HepG2 (cell line): Measurements from ENCODE around the gene C9orf78. TPM values are rescaled to one million over a fixed set of nuclear protein-coding genes. Genes with fewer than 3 reads are reported as not detected.

Source experiments
- AKAP8 ChIP-seq: sonication (generic); formaldehyde crosslinking; IDR thresholded peaks from 2 replicates; pipeline ENCODE4 v1.5.1; 2020; ENCODE audit warnings: mild to moderate bottlenecking, missing genetic modification reagents
- EHMT2 ChIP-seq: fragments of 200-600 bp; sonication (generic); IDR thresholded peaks from 2 replicates; pipeline ENCODE4 v1.7.0; 2017; ENCODE audit warnings: antibody characterized with exemption, low read depth, low read length, borderline replicate concordance
- FOXP4 ChIP-seq: sonication (generic); formaldehyde crosslinking; IDR thresholded peaks from 2 replicates; pipeline ENCODE4 v1.4.0; 2020; ENCODE audit warnings: missing genetic modification reagents
- RFXANK ChIP-seq: IDR thresholded peaks from 2 replicates; pipeline ENCODE4 v1.6.1; 2016
- TBX2 ChIP-seq: sonication (generic); formaldehyde crosslinking; IDR thresholded peaks from 2 replicates; pipeline ENCODE4 v1.5.0; 2020; ENCODE audit warnings: missing genetic modification reagents, mild to moderate bottlenecking, borderline replicate concordance
- ZFP82 ChIP-seq: sonication (generic); formaldehyde crosslinking; IDR thresholded peaks from 2 replicates; pipeline ENCODE4 v1.5.1; 2020; ENCODE audit warnings: mild to moderate bottlenecking, missing genetic modification reagents, borderline replicate concordance
- ZFX ChIP-seq: sonication (generic); formaldehyde crosslinking; IDR thresholded peaks from 2 replicates; pipeline ENCODE4 v1.4.0; 2020; ENCODE audit warnings: mild to moderate bottlenecking, low read depth, missing genetic modification reagents, moderate library complexity
- ZNF281 ChIP-seq: sonication (generic); formaldehyde crosslinking; IDR thresholded peaks from 2 replicates; pipeline ENCODE4 v1.4.0; 2020; ENCODE audit warnings: missing genetic modification reagents, borderline replicate concordance
- ZNF383 ChIP-seq: sonication (generic); formaldehyde crosslinking; IDR thresholded peaks from 2 replicates; pipeline ENCODE4 v1.4.0; 2020; ENCODE audit warnings: missing genetic modification reagents, mild to moderate bottlenecking, borderline replicate concordance
- ZNF879 ChIP-seq: sonication (generic); formaldehyde crosslinking; IDR thresholded peaks from 2 replicates; pipeline ENCODE4 v1.8.1; 2023; ENCODE audit warnings: missing genetic modification reagents
- ZNF891 ChIP-seq: sonication (generic); formaldehyde crosslinking; IDR thresholded peaks from 2 replicates; pipeline ENCODE4 v1.5.0; 2020; ENCODE audit warnings: mild to moderate bottlenecking, missing genetic modification reagents
- polyA plus RNA-seq, 8 experiments: library from polyadenylated mRNA; depleted of rRNA in 3 of 8; stranded (reverse) in 7 of 8; unstranded in 1 of 8; fragments of >200 nt; fragmentation: Illumina TruSeq in 4 of 8; extraction: Trizol in 4 of 8; gene quantifications; 2 replicates each; pipeline versions ENCODE4 v1.2.1 to v1.2.3, GENCODE V29; 2011 to 2016; ENCODE audit warnings: low read depth in 4 of 8, missing spikeins in 1 of 8, mixed read lengths in 1 of 8; ENCODE audit not compliant: insufficient read depth in 1 of 8
- total RNA-seq, 5 experiments: library from RNA; depleted of rRNA; stranded (reverse); fragments of >200 nt; fragmentation: Illumina TruSeq; extraction: Trizol; gene quantifications; 2 replicates each; pipeline ENCODE4 v1.2.3, GENCODE V29; 2016; ENCODE audit warnings: low read depth in 1 of 5
- TF ChIP-seq, protein P1 (sequence below), 2 experiments: IDR thresholded peaks; 2 replicates each; pipeline ENCODE4 v1.6.1; 2011 to 2012; ENCODE audit warnings: low read length in 2 of 2, borderline replicate concordance in 1 of 2, low read depth in 1 of 2, mild to moderate bottlenecking in 1 of 2, moderate library complexity in 1 of 2
- TF ChIP-seq, protein P2 (sequence below): sonication (generic); formaldehyde crosslinking; IDR thresholded peaks from 2 replicates; pipeline ENCODE4 v1.5.0; 2020; ENCODE audit warnings: missing genetic modification reagents, mild to moderate bottlenecking, borderline replicate concordance
- TF ChIP-seq, protein P3 (sequence below): sonication (generic); formaldehyde crosslinking; IDR thresholded peaks from 2 replicates; pipeline ENCODE4 v1.4.0; 2020; ENCODE audit warnings: low read depth, mild to moderate bottlenecking, missing genetic modification reagents
- TF ChIP-seq, protein P4 (sequence below): sonication (generic); formaldehyde crosslinking; IDR thresholded peaks from 2 replicates; pipeline ENCODE4 v1.8.1; 2023; ENCODE audit warnings: missing genetic modification reagents, inconsistent platforms, borderline replicate concordance

C9orf78 gene
- total and polyA plus RNA-seq, 2 of the 13 experiments (the other 11 are each of a cell fraction or from before 2014, with no cell fraction given) = 18.4 to 35.5 TPM

- TF ChIP-seq, protein P1, sequence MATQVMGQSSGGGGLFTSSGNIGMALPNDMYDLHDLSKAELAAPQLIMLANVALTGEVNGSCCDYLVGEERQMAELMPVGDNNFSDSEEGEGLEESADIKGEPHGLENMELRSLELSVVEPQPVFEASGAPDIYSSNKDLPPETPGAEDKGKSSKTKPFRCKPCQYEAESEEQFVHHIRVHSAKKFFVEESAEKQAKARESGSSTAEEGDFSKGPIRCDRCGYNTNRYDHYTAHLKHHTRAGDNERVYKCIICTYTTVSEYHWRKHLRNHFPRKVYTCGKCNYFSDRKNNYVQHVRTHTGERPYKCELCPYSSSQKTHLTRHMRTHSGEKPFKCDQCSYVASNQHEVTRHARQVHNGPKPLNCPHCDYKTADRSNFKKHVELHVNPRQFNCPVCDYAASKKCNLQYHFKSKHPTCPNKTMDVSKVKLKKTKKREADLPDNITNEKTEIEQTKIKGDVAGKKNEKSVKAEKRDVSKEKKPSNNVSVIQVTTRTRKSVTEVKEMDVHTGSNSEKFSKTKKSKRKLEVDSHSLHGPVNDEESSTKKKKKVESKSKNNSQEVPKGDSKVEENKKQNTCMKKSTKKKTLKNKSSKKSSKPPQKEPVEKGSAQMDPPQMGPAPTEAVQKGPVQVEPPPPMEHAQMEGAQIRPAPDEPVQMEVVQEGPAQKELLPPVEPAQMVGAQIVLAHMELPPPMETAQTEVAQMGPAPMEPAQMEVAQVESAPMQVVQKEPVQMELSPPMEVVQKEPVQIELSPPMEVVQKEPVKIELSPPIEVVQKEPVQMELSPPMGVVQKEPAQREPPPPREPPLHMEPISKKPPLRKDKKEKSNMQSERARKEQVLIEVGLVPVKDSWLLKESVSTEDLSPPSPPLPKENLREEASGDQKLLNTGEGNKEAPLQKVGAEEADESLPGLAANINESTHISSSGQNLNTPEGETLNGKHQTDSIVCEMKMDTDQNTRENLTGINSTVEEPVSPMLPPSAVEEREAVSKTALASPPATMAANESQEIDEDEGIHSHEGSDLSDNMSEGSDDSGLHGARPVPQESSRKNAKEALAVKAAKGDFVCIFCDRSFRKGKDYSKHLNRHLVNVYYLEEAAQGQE (IDR thresholded peaks at IDR 0.05; ENCODE audit: borderline replicate concordance in 1 of 2, low read depth in 1 of 2, low read length in 2 of 2) = no peak
- TF ChIP-seq ZNF383 (CRISPR knock-in tag) = no peak
- peak; percentile 70; the same call in 1 of the 2 replicates for TF ChIP-seq ZNF891
- TF ChIP-seq RFXANK = no peak
- TF ChIP-seq, protein P2, sequence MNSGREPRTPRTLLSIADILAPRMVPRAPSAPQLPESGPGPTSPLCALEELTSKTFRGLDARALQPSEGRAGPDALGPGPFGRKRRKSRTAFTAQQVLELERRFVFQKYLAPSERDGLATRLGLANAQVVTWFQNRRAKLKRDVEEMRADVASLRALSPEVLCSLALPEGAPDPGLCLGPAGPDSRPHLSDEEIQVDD (CRISPR knock-in tag) = no peak
- TF ChIP-seq ZFP82 (CRISPR knock-in tag) = no peak; the same call in 1 of the 2 replicates
- TF ChIP-seq AKAP8 (CRISPR knock-in tag) = no peak
- TF ChIP-seq EHMT2 = no peak
- TF ChIP-seq, protein P3, sequence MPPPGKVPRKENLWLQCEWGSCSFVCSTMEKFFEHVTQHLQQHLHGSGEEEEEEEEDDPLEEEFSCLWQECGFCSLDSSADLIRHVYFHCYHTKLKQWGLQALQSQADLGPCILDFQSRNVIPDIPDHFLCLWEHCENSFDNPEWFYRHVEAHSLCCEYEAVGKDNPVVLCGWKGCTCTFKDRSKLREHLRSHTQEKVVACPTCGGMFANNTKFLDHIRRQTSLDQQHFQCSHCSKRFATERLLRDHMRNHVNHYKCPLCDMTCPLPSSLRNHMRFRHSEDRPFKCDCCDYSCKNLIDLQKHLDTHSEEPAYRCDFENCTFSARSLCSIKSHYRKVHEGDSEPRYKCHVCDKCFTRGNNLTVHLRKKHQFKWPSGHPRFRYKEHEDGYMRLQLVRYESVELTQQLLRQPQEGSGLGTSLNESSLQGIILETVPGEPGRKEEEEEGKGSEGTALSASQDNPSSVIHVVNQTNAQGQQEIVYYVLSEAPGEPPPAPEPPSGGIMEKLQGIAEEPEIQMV (CRISPR knock-in tag) = no peak
- TF ChIP-seq, protein P4, sequence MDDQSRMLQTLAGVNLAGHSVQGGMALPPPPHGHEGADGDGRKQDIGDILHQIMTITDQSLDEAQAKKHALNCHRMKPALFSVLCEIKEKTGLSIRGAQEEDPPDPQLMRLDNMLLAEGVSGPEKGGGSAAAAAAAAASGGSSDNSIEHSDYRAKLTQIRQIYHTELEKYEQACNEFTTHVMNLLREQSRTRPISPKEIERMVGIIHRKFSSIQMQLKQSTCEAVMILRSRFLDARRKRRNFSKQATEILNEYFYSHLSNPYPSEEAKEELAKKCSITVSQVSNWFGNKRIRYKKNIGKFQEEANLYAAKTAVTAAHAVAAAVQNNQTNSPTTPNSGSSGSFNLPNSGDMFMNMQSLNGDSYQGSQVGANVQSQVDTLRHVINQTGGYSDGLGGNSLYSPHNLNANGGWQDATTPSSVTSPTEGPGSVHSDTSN = no peak
- TF ChIP-seq ZNF281 (CRISPR knock-in tag) = no peak
- no peak for TF ChIP-seq ZNF879 (CRISPR knock-in tag)
- TF ChIP-seq ZFX = peak; percentile 88
- TF ChIP-seq FOXP4 = peak; percentile 18; the same call in 1 of the 2 replicates
- peak; percentile 64; the same call in 1 of the 2 replicates for TF ChIP-seq TBX2 (CRISPR knock-in tag)
Measured at GRCh38 chr9:129802833-129803675, 32.0 kb downstream of the C9orf78 start, which contains the start of gene TOR1B (continued).
